Suppressor macrophage (primary cell): ENCODE data around the gene DNM3.
A peak's percentile ranks its signal among the peaks of the same experiment; 100 is the strongest.
"Not testable (repeated sequence)": the region's sequence is repeated elsewhere in the genome, so short reads cannot be mapped to it uniquely, and the experiment has no call there.

Experiments used
- DNase-seq, 4 experiments: peaks; one replicate each; pipeline ENCODE4 v3.0.0-alpha.2; 2020 to 2022

The DNM3 gene

GRCh38 chr1:172286629-172287076, 445.4 kb downstream of the DNM3 start:
- DNase-seq, result peak; percentile 10 to 43 (median 14)

GRCh38 chr1:172287208-172287607, 445.9 kb downstream of the DNM3 start:
- DNase-seq, result peak; percentile 11 to 41 (median 25)

GRCh38 chr1:172288581-172288980, 447.3 kb downstream of the DNM3 start:
- no peak for DNase-seq

- no peak for DNase-seq
These were observed 448.1 kb downstream of the DNM3 start for GRCh38 chr1:172289448-172289847.

GRCh38 chr1:172292840-172293239, 451.5 kb downstream of the DNM3 start:
- no peak for DNase-seq

DNA sequence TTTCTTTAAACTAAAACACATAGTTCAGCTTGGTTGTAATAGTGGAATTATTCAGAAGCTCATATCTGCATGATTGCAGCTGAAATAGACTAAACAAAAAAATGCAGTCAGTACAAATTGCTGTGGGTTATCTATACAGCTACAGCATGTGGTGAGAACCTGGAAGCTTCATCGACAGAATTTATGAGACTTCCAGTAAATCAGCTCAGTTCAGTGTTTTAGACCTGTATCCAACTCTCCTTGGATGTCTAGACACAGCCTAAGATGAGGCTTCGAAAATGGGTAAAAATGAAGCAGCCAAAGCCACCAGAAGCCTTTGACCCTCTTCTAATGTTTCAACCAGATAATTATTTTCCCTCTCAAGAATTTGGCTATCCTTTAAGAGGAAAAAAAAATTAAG, 452.1 kb downstream of the DNM3 start:
- no peak for DNase-seq

GRCh38 chr1:172298141-172298540, 456.8 kb downstream of the DNM3 start:
- no peak for DNase-seq

GRCh38 chr1:172298911-172299310, 457.6 kb downstream of the DNM3 start:
- DNase-seq, result no peak

DNA sequence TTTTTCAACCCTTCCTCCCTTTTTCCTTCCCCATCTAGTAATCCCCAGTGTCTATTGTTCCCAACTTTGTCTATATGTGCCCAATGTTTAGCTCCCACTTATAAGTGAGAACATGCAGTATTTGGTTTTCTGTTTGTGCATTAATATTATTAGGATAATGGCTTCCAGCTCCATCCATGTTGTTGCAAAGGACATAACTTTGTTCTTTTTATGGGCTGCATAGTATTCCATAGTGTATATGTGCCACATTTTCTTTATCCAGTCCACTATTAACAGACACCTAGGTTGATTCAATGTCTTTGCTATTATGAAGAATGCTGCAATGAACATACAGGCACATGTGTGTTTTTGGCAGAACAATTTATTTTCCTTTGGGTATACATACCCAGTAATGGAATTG, 458.2 kb downstream of the DNM3 start:
- no peak for DNase-seq

GRCh38 chr1:172307508-172307907, 466.2 kb downstream of the DNM3 start:
- DNase-seq, result not testable (repeated sequence)

- no peak for DNase-seq
These were observed 466.8 kb downstream of the DNM3 start for GRCh38 chr1:172308142-172308541.

DNA sequence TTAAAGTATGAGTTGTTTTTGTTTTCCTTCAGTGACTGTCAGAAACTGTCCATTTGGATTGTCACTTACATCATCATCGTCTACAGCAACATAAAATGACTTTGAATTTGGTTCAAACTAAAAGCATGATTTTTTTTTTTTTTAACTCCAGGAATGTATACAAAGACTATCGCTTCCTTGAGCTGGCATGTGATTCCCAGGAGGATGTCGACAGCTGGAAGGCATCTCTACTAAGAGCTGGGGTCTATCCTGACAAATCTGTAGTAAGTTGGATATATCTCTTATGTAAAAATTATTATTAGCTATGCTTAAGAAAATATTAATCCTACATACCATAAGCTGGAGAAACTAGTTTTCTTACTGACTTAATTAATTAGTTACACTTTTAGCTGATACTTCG, 467.3 kb downstream of the DNM3 start:
- no peak for DNase-seq

DNA sequence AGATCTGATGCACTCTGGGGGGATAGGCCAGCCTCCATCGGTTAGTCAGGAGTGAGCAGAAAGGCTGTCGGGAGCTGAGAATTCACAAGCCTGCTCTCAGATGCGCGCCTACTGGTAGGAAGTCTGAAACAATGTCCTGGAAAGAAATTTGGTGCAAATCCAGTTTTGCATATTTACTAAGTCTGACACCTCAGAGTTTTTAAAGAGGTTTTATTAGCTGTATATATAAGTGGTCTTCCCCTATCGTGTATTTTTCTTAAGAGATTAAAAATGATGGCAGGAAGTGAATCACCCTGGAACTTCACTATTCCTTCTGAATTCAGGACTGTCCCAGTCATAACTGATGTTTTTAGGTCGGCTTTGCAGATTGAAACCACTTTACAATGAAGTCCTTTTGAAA, 479.4 kb downstream of the DNM3 start:
- no peak for DNase-seq

DNA sequence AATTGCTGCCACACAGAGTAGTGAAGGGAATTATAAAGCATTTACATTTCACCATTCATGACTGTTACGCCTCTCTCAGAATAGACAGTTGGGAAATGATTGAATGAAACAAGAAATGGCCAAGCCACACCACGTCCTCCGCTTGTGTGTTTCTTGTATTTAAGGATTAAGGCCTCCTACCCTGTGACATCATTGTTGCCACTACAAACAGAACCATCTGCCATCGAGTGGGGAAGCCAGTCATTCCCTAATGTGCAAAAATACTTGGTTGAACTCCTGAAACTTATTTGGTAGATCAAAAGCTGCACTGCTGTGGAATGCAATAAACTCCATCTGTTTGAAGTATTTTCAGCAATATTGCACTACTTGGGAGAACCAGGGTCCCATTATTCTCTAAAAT, 480.2 kb downstream of the DNM3 start:
- no peak for DNase-seq

- DNase-seq, result no peak
These were observed 481.1 kb downstream of the DNM3 start for GRCh38 chr1:172322219-172323061.

DNA sequence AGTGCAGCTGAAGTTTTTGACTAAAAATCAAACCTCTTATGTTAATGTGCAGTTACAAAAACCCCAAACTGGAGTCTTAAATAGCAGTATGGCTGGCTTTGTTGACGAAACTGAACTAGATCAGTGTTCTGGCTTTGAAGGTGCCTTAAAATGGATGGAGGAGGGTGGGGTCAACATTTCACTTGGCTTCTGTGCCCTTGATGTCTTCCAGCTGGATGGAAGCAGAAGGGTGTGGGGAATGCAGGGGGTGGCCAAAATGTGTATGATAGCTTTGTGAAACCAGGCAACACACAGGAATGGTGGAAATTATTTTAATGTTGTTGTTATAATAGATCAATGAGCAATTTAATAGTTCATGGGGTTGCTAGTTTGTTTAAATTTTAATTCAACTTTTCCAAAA, 482.4 kb downstream of the DNM3 start:
- DNase-seq, result no peak

DNA sequence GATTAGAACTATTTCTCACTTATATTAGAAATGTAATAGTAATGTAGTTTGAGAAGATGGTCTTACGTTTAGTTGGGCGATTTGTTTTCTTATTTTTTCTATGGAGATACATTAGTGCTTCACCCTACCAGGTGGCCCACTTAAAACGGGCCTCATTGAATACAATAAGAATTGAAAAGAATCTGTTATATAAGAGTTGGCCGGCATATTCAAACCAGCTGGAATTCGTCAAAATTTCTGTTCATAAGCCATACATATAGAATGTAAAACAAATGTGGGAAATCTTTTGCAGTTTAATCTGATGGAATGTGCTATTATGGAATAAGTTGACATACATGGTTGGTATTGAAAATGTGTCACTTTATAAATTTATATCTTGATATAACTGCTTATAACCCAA, 482.8 kb downstream of the DNM3 start:
- DNase-seq, result no peak

GRCh38 chr1:172324761-172325160, 483.5 kb downstream of the DNM3 start:
- DNase-seq, result no peak

DNA sequence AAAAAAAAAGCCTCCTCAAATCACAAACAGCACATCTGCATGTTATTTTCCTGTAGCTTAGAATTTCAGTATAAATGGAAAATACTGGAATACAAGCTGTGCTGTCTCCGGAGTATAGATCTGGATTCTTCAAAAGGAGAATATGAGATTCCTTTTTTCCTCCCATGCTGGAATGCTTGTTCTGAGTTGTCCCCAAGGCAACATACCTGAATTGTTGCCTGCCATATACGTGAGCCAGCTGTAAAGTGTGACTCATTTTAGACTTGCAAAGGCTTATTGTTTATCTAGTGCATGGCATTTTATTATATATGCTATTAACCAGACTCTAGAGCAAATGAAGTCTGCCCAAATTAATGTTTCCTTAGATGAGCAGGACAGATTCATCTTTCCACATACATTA, 484.2 kb downstream of the DNM3 start:
- no peak for DNase-seq

- no peak for DNase-seq
These were observed 484.8 kb downstream of the DNM3 start for GRCh38 chr1:172326136-172326535.

GRCh38 chr1:172328266-172328665, 487.0 kb downstream of the DNM3 start:
- DNase-seq, result no peak

- no peak for DNase-seq
These were observed 490.9 kb downstream of the DNM3 start for GRCh38 chr1:172332230-172332629.

DNA sequence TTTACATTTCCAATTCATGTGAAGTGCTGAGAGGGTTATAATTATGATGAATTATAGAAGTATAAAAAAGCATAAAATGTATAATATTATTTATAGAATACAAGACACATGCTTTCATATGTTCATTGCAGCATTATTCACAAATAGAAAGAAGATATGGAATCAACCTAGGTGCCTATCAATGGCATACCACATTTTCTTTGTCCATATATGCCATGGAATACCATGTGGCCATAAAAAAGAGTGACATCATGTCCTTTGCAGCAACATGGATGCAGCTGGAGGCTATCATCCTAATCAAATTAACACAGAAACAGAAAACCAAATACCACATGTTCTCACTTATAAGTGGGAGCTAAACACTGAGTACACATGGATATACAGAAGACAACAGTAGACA, 494.1 kb downstream of the DNM3 start:
- no peak for DNase-seq

DNA sequence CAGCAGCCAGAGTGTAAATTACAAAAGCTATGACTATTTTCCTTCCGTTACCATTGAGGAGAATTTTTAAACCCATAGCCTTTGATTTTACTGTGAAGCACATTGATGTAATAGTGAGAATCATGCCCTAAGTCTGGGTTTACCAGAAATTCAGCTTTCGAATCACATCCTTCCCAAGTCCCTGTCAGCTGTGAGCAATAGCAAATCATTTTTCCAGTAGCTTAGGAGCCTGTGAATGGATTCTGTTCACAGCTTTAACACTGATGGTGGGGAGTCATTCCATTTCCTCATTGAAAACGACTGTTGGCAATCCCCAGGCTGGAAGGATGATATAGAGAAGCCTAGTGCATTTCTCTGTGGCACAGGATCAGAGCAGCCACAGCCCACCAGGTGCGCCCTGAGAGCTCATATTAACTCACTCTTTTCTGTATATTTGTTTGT, 497.0 kb downstream of the DNM3 start:
- no peak for DNase-seq

- DNase-seq, result no peak
These were observed 498.5 kb downstream of the DNM3 start for GRCh38 chr1:172339842-172340241.
